Measurements from ENCODE around the gene NSL1. TPM values are rescaled to one million over a fixed set of nuclear protein-coding genes. Genes with fewer than 3 reads are reported as not detected.
A peak's percentile ranks its signal among the peaks of the same experiment; 100 is the strongest.
"Not testable (repeated sequence)": the region's sequence is repeated elsewhere in the genome, so short reads cannot be mapped to it uniquely, and the experiment has no call there.

NSL1 gene
- total RNA-seq, 2 donors from 2014 or later: 27.8 to 33.8 TPM

- DNase-seq (ENCODE audit: low spot score in 2 of 2) (no peak), ATAC-seq (no peak)
- H3K27ac Mint-ChIP-seq: no peak overlapping the region
Measured at GRCh38 chr1:212797681-212798080, 6.1 kb upstream of the NSL1 start.

GRCh38 chr1:212794561-212795014 lies 3.0 kb upstream of the NSL1 start:
- peak overlapping the region in 1 of 2 donors; percentile 15 for H3K27ac Mint-ChIP-seq
- H3K9me3 Mint-ChIP-seq: peaks cover 0 to 4% of the 10 kb centered on the region in 2 donors
- ATAC-seq (no peak), DNase-seq (ENCODE audit: low spot score in 2 of 2) (no peak)
- H3K36me3 Mint-ChIP-seq: peaks cover 6 to 12% of the 10 kb centered on the region in 2 donors

More at GRCh38 chr1:212797681-212798080, 6.1 kb upstream of the NSL1 start:
- H3K9me3 Mint-ChIP-seq: peaks cover 0 to 4% of the 10 kb centered on the region in 2 donors
- H3K36me3 Mint-ChIP-seq: peaks cover 0 to 6% of the 10 kb centered on the region in 2 donors

- H3K27ac Mint-ChIP-seq: peak overlapping the region; percentile 93 to 99
- DNase-seq (ENCODE audit: low spot score in 2 of 2): no peak
- H3K9me3 Mint-ChIP-seq: peaks cover 0 to 4% of the 10 kb centered on the region in 2 donors
- no peak for ATAC-seq
- H3K36me3 Mint-ChIP-seq: peaks cover 6 to 12% of the 10 kb centered on the region in 2 donors
Measured at GRCh38 chr1:212792396-212792908, 875 bp upstream of the NSL1 start.

- Mint-ChIP-seq H3K27ac (peak overlapping the region; percentile 93 to 99), H3K9me3 (peaks cover 0 to 4% of the 10 kb centered on the region in 2 donors)
- peak; percentile 69 to 74 for ATAC-seq
Measured at GRCh38 chr1:212791261-212791675, 309 bp downstream of the NSL1 start.

GRCh38 chr1:212785871-212786270 lies 5.7 kb downstream of the NSL1 start:
- peaks cover 5 to 8% of the 10 kb centered on the region in 2 donors for H3K36me3 Mint-ChIP-seq
- no peak overlapping the region for H3K27ac Mint-ChIP-seq

More at GRCh38 chr1:212791261-212791675, 309 bp downstream of the NSL1 start:
- no peak for DNase-seq (ENCODE audit: low spot score in 2 of 2)
- H3K36me3 Mint-ChIP-seq: peaks cover 6 to 12% of the 10 kb centered on the region in 2 donors

GRCh38 chr1:212783976-212784375 lies 7.6 kb downstream of the NSL1 start:
- DNase-seq (ENCODE audit: low spot score in 2 of 2) (no peak), ATAC-seq (peak in 1 of 2 donors; percentile 56)
- Mint-ChIP-seq H3K27ac (no peak overlapping the region), H3K36me3 (peaks cover 5 to 8% of the 10 kb centered on the region in 2 donors), H3K9me3 (no peaks in the 10 kb centered on the region)

More at GRCh38 chr1:212785871-212786270, 5.7 kb downstream of the NSL1 start:
- ATAC-seq (no peak), DNase-seq (ENCODE audit: low spot score in 2 of 2) (no peak)
- no peaks in the 10 kb centered on the region for H3K9me3 Mint-ChIP-seq

DNA sequence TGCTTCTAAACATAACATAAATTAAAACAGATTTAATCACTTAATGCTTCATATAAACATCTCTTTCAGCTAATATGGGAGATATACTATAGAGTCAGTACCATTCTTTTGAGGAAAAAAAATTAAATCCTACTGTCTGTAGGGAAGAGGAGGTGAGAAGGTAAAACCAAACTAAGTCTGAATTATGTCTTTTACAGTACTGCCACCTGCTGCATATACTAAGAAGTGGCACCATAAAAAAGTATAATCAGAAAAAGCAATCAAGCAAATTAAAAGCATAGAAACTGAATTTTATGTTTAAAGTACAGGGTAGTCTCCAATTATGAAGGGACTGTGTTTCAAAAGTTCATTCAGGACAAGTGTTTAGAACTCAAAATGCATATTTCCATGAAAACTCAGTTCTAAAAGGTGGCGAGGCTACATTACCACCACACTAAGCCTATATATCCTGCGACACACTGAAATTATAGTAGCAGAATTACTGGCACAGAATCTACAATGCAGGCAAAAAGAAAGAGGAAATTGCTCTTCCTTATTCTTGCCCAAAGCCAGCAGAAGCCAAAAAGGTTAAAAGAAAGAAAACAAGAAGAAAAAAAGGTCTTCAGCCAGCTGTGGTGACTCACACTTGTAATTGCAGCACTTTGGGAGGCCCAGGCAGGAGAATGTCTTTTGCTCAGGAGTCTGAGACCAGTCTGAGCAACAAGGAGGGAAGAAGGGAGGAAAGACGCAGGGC lies 9.0 kb downstream of the NSL1 start:
- DNase-seq (ENCODE audit: low spot score in 2 of 2) (no peak), ATAC-seq (peak; percentile 37 to 52)
- Mint-ChIP-seq H3K27ac (no peak overlapping the region), H3K36me3 (peaks cover 5 to 8% of the 10 kb centered on the region in 2 donors), H3K9me3 (no peaks in the 10 kb centered on the region)

DNA sequence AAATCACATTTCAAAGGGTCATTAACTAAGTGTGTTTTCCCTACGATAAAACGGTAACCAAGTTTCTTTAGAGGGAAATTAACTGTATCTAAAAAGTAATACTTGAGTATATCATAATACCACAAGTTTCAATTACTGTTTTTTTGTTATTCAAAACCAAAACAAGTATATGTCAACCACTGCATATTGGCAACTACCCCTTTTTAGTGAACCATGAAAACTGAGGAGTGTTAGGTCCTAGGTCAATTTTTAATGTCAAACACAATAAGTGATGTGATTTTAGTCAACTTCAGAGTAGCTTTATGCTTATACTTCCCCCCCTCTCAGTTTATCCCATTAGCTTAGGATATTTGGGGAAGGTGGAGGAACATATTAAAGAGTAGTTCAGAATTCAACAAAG lies 10.4 kb downstream of the NSL1 start:
- ATAC-seq (no peak), DNase-seq (ENCODE audit: low spot score in 2 of 2) (no peak)
- Mint-ChIP-seq H3K36me3 (peaks cover 5 to 8% of the 10 kb centered on the region in 2 donors), H3K9me3 (no peaks in the 10 kb centered on the region), H3K27ac (no peak overlapping the region)

DNA sequence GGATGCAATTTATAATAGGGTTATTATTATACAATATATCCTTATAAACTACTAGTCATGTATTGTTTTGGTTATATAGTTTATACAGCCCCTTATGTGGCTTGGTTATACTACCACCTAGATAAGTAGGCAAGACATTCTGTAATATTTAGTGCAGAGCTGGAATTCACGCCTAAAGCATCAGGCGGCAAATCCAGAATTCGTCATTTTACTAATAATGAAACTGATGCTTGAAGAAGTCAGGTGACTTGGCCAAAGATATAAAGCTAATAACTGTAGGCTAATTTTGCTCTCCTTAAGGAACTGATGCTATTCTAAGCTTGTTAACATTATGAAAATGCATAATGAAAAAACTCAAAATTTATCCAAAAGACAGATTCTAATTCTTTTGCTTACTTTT lies 10.8 kb downstream of the NSL1 start:
- Mint-ChIP-seq H3K36me3 (peaks cover 5 to 8% of the 10 kb centered on the region in 2 donors), H3K27ac (no peak overlapping the region), H3K9me3 (no peaks in the 10 kb centered on the region)

DNA sequence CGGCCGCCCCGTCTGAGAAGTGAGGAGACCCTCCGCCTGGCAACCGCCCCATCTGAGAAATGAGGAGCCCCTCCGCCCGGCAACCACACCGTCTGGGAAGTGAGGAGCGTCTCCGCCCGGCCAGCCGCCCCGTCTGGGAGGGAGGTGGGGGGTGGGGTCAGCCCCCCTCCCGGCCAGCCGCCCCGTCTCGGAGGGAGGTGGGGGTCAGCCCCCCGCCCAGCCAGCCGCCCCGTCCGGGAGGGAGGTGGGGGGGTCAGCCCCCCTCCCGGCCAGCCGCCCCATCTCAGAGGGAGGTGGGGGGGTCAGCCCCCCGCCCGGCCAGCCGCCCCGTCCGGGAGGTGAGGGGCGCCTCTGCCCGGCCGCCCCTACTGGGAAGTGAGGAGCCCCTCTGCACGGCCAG lies 12.5 kb downstream of the NSL1 start:
- not testable (repeated sequence) for H3K36me3 Mint-ChIP-seq; H3K9me3 Mint-ChIP-seq; ATAC-seq; H3K27ac Mint-ChIP-seq; DNase-seq (ENCODE audit: low spot score in 2 of 2)

More for the DNA sequence above, 10.8 kb downstream of the NSL1 start:
- ATAC-seq (no peak), DNase-seq (ENCODE audit: low spot score in 2 of 2) (no peak)

DNA sequence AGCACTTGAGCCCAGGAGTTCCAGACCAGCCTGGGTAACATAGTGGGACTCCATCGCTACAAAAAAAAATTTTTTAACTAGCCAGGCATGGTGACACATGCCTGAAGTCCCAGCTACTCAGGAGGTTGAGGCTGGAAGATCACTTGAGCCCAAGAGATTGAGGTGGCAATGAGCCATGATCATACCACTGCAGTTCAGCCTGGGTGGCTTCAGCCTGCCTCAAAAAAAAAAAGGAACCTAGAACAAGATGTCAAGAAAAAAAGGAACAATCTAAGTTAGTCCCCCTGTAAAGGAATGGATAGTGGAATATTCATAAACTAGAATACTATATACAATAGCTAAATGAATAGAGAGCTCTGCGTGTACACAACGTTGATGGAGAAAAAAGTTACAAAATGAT lies 14.4 kb downstream of the NSL1 start:
- H3K27ac Mint-ChIP-seq: no peak overlapping the region
- DNase-seq (ENCODE audit: low spot score in 2 of 2): no peak
- peaks cover 7 to 17% of the 10 kb centered on the region in 2 donors for H3K36me3 Mint-ChIP-seq
- ATAC-seq: no peak
- no peaks in the 10 kb centered on the region for H3K9me3 Mint-ChIP-seq

- DNase-seq (ENCODE audit: low spot score in 2 of 2) (no peak), ATAC-seq (no peak)
- Mint-ChIP-seq H3K36me3 (peaks cover 19 to 33% of the 10 kb centered on the region in 2 donors), H3K27ac (no peak overlapping the region), H3K9me3 (peaks cover under 1 to 1% of the 10 kb centered on the region in 2 donors)
Measured at GRCh38 chr1:212775241-212775640, 16.3 kb downstream of the NSL1 start.

DNA sequence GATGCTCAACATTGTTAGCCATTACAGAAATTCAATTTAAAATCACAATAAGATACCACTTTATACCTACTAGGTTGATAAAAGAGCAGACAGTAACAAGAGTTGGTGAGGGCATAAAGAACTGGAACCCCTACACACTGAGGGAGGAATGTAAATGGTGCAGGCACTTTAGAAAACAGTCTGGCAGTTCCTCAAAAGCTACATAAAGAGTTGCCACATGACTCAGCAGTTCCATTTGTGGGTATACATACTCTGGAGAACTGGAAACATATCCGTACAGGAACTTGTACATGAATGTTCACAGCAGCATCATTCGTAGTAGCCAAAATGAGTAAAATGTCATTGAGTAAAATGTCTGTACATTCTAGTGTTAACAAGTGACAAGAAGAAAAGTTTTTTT lies 17.0 kb downstream of the NSL1 start:
- ATAC-seq: no peak
- no peak for DNase-seq (ENCODE audit: low spot score in 2 of 2)
- Mint-ChIP-seq H3K36me3 (peaks cover 22 to 38% of the 10 kb centered on the region in 2 donors), H3K9me3 (peaks cover 4 to 6% of the 10 kb centered on the region in 2 donors), H3K27ac (no peak overlapping the region)

GRCh38 chr1:212773011-212773410 lies 18.6 kb downstream of the NSL1 start:
- Mint-ChIP-seq H3K9me3 (peaks cover 11 to 16% of the 10 kb centered on the region in 2 donors), H3K36me3 (peaks cover 38 to 49% of the 10 kb centered on the region in 2 donors), H3K27ac (no peak overlapping the region)
- ATAC-seq: no peak
- no peak for DNase-seq (ENCODE audit: low spot score in 2 of 2)

GRCh38 chr1:212771341-212771740 lies 20.2 kb downstream of the NSL1 start:
- Mint-ChIP-seq H3K27ac (no peak overlapping the region), H3K9me3 (peaks cover 20 to 26% of the 10 kb centered on the region in 2 donors), H3K36me3 (peaks cover 51 to 65% of the 10 kb centered on the region in 2 donors)
- ATAC-seq (no peak), DNase-seq (ENCODE audit: low spot score in 2 of 2) (no peak)

GRCh38 chr1:212769459-212770167 lies 22.0 kb downstream of the NSL1 start:
- ATAC-seq (peak; percentile 73 to 94), DNase-seq (ENCODE audit: low spot score in 2 of 2) (no peak)
- Mint-ChIP-seq H3K27ac (peak overlapping the region; percentile 8 to 21), H3K36me3 (peaks cover 57 to 75% of the 10 kb centered on the region in 2 donors), H3K9me3 (peaks cover 20 to 30% of the 10 kb centered on the region in 2 donors)

DNA sequence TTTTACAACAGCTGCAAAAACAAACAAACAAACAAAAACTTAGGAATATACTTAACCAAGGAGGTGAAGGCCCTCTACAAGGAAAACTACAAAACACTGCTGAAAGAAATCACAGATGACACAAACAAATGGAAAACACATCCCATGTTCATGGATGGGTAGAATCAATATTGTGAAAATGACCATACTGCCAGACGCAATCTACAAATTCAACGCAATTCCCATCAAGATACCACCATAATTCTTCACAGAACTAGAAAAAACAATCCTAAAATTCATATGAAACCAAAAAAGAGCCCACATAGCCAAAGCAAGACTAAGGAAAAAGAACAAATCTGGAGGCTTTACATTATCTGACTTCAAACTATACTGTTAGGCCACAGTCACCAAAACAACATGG lies 24.8 kb downstream of the NSL1 start:
- ATAC-seq; H3K27ac Mint-ChIP-seq; DNase-seq (ENCODE audit: low spot score in 2 of 2): not testable (repeated sequence)
- Mint-ChIP-seq H3K9me3 (peaks cover 20 to 30% of the 10 kb centered on the region in 2 donors), H3K36me3 (peaks cover 47 to 63% of the 10 kb centered on the region in 2 donors)
